ENCODE data around the gene FAM89B. TPM values are rescaled to one million over a fixed set of nuclear protein-coding genes. Genes with fewer than 3 reads are reported as not detected.

FAM89B gene
- total and polyA plus RNA-seq, 2 donors (not counting 1 experiment from before 2014, with no cell fraction given): 30.4 to 50.2 TPM

- H3K9me3 Mint-ChIP-seq (ENCODE audit: insufficient read depth): no peaks in the 10 kb centered on the region
- CTCF ChIA-PET: interaction anchor here (1.4 to 1.6 kb wide), 4 partner anchors 9 to 243 kb away, joined by 3 to 8 read pairs (median 4); partner anchors contain the start of gene MUS81
- H3K79me2 ChIP-seq (ENCODE audit: control insufficient read depth, insufficient read depth, low read length): peaks cover 79% of the 10 kb centered on the region
- no peaks in the 10 kb centered on the region for H3K9me3 ChIP-seq (ENCODE audit: control extremely low read depth in 1 of 3, control insufficient read depth in 2 of 3, insufficient read depth in 1 of 3, low read length in 2 of 3)
- peak overlapping the region in 1 of 2 donors; percentile 89 for H3K27ac ChIP-seq (ENCODE audit: low read length in 2 of 2)
- peak overlapping the region; percentile 92 for H3K9ac ChIP-seq (ENCODE audit: low read length)
- H2AFZ ChIP-seq (ENCODE audit: insufficient read depth, low read depth, low read length, poor library complexity, severe bottlenecking): no peak overlapping the region
- peak overlapping the region in 1 of 5 experiments; percentile 10 for H3K4me3 ChIP-seq (ENCODE audit: control extremely low read depth in 1 of 5, extremely low read depth in 1 of 5, insufficient read depth in 1 of 5, low read depth in 2 of 5, low read length in 4 of 5)
- TF ChIP-seq EZH2 (IDR thresholded peaks at IDR 0.05; ENCODE audit: borderline replicate concordance, insufficient read depth, low read depth, low read length, poor library complexity, severe bottlenecking): no peak
- TF ChIP-seq, protein P1, sequence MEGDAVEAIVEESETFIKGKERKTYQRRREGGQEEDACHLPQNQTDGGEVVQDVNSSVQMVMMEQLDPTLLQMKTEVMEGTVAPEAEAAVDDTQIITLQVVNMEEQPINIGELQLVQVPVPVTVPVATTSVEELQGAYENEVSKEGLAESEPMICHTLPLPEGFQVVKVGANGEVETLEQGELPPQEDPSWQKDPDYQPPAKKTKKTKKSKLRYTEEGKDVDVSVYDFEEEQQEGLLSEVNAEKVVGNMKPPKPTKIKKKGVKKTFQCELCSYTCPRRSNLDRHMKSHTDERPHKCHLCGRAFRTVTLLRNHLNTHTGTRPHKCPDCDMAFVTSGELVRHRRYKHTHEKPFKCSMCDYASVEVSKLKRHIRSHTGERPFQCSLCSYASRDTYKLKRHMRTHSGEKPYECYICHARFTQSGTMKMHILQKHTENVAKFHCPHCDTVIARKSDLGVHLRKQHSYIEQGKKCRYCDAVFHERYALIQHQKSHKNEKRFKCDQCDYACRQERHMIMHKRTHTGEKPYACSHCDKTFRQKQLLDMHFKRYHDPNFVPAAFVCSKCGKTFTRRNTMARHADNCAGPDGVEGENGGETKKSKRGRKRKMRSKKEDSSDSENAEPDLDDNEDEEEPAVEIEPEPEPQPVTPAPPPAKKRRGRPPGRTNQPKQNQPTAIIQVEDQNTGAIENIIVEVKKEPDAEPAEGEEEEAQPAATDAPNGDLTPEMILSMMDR (IDR thresholded peaks at IDR 0.05): no peak
- H3K27ac Mint-ChIP-seq: peak overlapping the region; percentile 94
- peak overlapping the region; percentile 84 for H3K4me2 ChIP-seq (replicated peaks; ENCODE audit: low read depth, low read length, poor library complexity, severe bottlenecking)
- intact Hi-C loops (cut with micrococcal nuclease): loop anchor here (5.0 to 10.0 kb wide), 2 partner anchors 485 to 502 kb away; partner anchors contain the start of genes SYVN1, TM7SF2 and ZNHIT2
- peaks cover 20 to 28% of the 10 kb centered on the region in 2 donors for H3K4me1 ChIP-seq (ENCODE audit: control insufficient read depth in 2 of 2, insufficient read depth in 2 of 2, low read length in 2 of 2)
- DNase-seq: no peak
- peaks cover 36% of the 10 kb centered on the region for H3K4me1 Mint-ChIP-seq
- H3K27me3 Mint-ChIP-seq: no peaks in the 10 kb centered on the region
- POLR2A ChIA-PET: interaction anchor here (0.6 to 1.1 kb wide), 4 partner anchors 21 to 94 kb away, joined by 3 to 9 read pairs (median 4); no protein-coding TSS in a partner anchor
- H3K4me3 Mint-ChIP-seq: peak overlapping the region; percentile 94
- H3K27me3 ChIP-seq (replicated peaks in 1 of 4; ENCODE audit: control extremely low read depth in 1 of 4, control insufficient read depth in 3 of 4, insufficient read depth in 4 of 4, low read length in 3 of 4): no peaks in the 10 kb centered on the region
- WGBS (ENCODE audit: insufficient coverage): 96% methylated on average over 17 of the region's 17 CpGs
- peaks cover 47% of the 10 kb centered on the region for H4K20me1 ChIP-seq (ENCODE audit: control insufficient read depth, insufficient read depth, low read length, poor library complexity, severe bottlenecking)
- ATAC-seq (ENCODE audit: low read depth): no peak
- H3K36me3 ChIP-seq (replicated peaks in 1 of 2; ENCODE audit: control extremely low read depth in 1 of 2, control insufficient read depth in 1 of 2, extremely low read depth in 1 of 2, insufficient read depth in 2 of 2, low read length in 1 of 2): peaks cover 0 to 50% of the 10 kb centered on the region in 2 experiments
Observed at GRCh38 chr11:65617136-65617850, 45.0 kb downstream of the FAM89B start.
